Mammary epithelial cell (primary cell): ENCODE measurements around the gene AKTIP.

Experiments
- CTCF ChIP-seq, 2 donors: IDR thresholded peaks in 1 of 2; conservative IDR thresholded peaks in 1 of 2; 2 replicates each; pipeline ENCODE4 v1.5.1; 2011 to 2012; ENCODE audit warnings: inconsistent platforms in 2 of 2, low read length in 2 of 2, mild to moderate bottlenecking in 2 of 2, control low read depth in 1 of 2, low read depth in 1 of 2; ENCODE audit not compliant: insufficient read depth in 1 of 2; ENCODE audit errors: extremely low read depth in 1 of 2
- EZH2 ChIP-seq: IDR thresholded peaks from 2 replicates; pipeline ENCODE4 v1.6.1; 2012; ENCODE audit warnings: low read length, inconsistent platforms, borderline replicate concordance

DNA sequence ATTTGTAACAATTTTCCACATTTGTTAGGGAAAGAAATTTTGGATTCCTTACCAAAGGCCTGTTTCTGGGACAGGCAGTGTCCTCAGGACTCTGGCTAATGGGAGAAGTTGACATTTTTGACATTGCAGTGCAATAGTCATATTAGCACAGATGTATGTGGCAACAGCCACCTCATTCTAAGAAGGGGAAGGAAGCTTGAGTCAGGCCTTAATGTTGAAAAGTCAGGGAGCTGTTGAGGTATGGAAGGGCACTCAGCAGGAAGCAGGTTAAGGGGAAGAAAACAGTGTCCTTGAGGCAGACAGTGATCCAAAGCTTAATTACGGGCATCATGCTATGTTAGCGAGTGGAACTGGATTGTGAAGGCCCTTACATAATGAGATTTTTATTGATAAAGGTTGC, 20.9 kb downstream of the AKTIP start:
- no peak for TF ChIP-seq CTCF (conservative IDR thresholded peaks at IDR 0.05 in 1 of 2, IDR thresholded peaks at IDR 0.05 in 1 of 2; ENCODE audit: extremely low read depth in 1 of 2, insufficient read depth in 1 of 2, low read depth in 1 of 2, low read length in 2 of 2)
- TF ChIP-seq EZH2: no peak
